HG03039 (cell line): Measurements from ENCODE around the gene RHBDF2.
A peak's percentile ranks its signal among the peaks of the same experiment; 100 is the strongest.

Experiments
- ATAC-seq: cut with Tn5 transposase; IDR thresholded peaks from one replicate; pipeline ENCODE4 v1.9.1; 2021; ENCODE audit warnings: mild to moderate bottlenecking, moderate library complexity; ENCODE audit not compliant: unreplicated experiment

RHBDF2 gene

DNA sequence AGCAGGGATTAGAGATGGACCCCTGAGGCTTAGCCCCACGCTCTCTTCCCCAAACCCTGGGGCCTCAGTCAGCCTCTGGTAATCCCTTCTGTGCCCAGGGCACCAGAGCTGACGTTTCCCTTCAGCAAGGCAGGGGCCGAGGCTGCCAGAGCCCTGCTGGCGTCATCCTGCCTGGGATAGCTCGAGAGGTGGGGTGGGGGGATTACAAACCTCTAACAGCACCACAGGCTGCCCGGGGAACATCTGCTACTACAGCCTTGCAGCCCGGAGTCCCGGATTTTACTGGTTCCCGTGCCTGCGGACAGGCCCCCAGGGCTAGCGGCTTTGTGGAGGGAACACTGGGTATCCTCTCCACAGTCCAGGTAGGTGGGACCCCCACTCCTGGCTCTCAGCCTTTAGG lies 33.9 kb downstream of the RHBDF2 start, which contains the start of gene AANAT:
Gene AANAT (plus strand): TSS at position 238 of the 400 bp plus-strand sequence. CDS start 1,144 bp downstream, outside the sequence.
- no peak for ATAC-seq

DNA sequence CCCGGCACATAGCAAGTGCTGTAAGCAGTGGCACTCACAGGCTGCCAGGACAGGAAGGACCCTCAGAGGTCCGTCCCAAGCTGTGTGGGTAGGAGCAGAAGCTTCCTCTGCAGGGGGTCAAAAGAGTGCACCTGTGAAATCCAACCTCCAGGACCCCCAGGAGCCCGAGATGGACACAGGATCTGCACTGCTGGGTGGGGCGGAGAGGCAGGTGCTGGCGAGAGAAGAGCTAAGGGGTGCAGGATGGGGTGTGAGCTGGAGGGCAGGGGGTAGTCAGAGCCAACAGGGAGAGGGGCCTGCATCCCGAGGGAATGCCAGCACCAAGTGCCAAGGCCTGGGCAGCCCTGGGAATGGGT lies 34.5 kb downstream of the RHBDF2 start:
- no peak for ATAC-seq

GRCh38 chr17:76462556-76463290 lies 38.5 kb downstream of the RHBDF2 start:
- no peak for ATAC-seq

DNA sequence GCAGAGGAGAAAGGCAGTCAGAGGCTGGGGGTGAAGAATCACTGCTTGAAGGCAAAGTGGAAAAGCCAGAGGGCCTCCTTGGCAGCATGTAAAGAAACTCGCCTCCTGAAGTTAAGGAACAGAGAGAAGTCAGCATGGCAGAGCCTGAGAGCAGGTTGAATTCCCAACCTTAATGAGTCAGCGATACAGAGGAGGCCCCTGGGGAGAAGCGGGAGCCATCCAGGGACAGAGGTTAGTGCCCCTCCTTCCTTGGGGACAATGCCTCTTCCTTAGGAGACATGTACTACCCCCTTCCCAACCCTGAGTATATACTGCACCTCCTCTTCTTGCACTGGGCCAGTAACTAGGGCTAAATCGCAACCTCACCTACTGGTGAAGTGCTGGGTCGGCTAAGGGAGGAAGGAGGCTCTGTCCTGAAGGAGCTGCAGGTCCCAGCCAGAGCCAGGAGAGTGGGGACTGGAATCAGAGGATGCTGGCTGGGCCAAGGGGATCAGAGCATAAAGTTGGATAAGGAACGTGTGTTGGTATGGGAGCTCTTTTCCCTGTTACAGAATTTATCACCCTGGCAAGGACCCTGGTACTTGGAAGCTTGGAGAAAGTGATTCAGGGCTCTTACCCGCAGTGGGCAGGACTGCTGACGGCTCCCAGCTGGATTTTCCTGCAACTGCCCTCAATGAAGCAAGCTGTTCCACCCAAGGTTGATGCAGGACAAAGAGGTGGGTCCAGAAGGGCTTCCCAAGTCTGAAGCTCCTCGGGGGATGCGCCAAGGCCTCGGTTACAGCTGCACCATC lies 39.3 kb downstream of the RHBDF2 start:
- ATAC-seq, result no peak

- ATAC-seq, result no peak
Observed at GRCh38 chr17:76459674-76460073, 41.5 kb downstream of the RHBDF2 start.

- ATAC-seq, result no peak
Observed at GRCh38 chr17:76458580-76459490, 42.4 kb downstream of the RHBDF2 start.

GRCh38 chr17:76453431-76453743 lies 47.8 kb downstream of the RHBDF2 start:
- no peak for ATAC-seq

- peak; percentile 78 for ATAC-seq
Observed at GRCh38 chr17:76452660-76453430, 48.4 kb downstream of the RHBDF2 start, which contains the start of gene UBE2O. TSS of gene UBE2O (minus strand) at chr17:76453152. CDS start at chr17:76453141, 11 bp downstream.

GRCh38 chr17:76452127-76452659 lies 49.0 kb downstream of the RHBDF2 start:
- no peak for ATAC-seq

GRCh38 chr17:76451506-76451905 lies 49.7 kb downstream of the RHBDF2 start:
- no peak for ATAC-seq

GRCh38 chr17:76449126-76449525 lies 52.1 kb downstream of the RHBDF2 start:
- no peak for ATAC-seq

GRCh38 chr17:76447931-76448652 lies 53.1 kb downstream of the RHBDF2 start:
- ATAC-seq, result no peak

DNA sequence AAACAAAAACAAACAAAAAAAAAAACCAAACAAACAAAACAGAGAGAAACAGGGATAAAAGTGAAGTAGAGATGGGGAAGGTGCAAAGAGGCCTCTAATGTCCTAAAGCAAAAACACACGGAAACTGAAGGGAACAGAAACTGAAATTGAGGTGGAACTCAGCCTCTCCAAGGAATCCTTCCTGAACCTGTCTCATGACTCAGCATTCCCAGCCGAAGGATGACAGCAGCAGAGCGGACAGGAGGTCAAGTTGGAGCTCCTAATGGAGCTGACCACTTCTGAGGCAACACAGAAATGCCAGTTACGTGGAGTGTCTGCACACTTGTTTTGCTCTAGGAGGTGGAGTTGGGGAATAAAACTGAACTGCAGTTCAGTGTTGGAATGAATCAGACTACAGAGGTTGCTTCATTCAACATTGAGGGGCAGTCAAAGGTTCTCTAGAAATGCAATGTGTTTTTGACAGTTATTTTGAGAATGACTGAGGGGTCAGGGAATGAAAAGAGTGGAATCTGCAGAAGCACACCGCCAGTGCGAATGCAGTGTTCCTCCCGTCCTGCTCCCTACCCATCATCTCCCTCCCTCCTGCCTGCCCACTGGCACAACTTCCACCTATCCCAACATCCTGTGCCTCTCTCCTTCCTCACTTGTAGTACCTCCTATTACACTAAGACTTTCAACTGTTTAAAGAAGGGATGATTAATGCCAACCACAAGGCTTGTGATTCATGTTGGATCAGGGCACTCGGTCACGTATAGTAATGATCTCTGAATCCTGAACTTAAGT lies 54.6 kb downstream of the RHBDF2 start:
- ATAC-seq, result no peak

DNA sequence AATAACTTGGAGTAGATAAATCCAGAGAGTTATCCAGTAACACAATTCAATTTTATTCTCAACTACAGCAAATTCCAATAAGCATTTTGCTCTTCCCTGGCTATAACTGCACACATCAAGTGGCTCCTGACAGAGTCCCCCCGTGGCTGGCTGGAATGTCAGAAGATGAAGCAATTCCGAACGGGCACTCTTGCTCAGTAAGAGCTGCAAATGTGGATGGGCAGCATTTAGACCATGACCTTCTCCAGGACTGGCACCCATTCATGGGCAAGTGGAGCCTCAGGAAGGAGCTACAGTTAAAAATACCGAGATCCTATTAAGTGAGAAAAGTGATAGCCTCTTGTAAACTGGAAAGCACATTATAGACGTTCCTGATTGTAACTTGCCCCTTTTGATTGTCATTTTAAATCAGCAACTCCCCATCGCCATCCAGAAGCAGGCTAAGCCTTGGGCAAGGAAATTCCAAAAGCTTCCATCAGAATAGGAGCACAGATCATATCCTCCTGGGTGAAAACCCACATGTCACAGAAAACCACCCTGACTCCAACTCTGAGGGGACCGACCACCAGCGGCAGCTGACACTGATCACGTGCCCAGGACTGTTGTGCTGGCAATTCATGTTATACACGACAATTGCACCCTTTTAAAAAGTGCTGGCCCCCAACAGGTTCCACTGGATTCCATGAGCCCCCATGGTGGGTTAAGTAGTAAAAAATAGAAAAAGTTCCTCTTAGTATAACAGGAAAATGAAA lies 55.4 kb downstream of the RHBDF2 start:
- ATAC-seq, result no peak

GRCh38 chr17:76444518-76445311 lies 56.5 kb downstream of the RHBDF2 start:
- ATAC-seq, result no peak

- no peak for ATAC-seq
Observed at GRCh38 chr17:76442341-76443338, 58.6 kb downstream of the RHBDF2 start.
